ENCODE data around the gene PYGO1.

- no peak for TF ChIP-seq EZH2 (IDR thresholded peaks at IDR 0.05)
- TF ChIP-seq POLR2AphosphoS5 (IDR thresholded peaks at IDR 0.05; ENCODE audit: borderline replicate concordance, low read depth, low read length): no peak
Measured at GRCh38 chr15:55532944-55533343, 55.2 kb downstream of the PYGO1 start.
